ENCODE data around the gene OGFOD3. TPM values are rescaled to one million over a fixed set of nuclear protein-coding genes. Genes with fewer than 3 reads are reported as not detected.

OGFOD3 gene
- total RNA-seq, 1 experiment from 2014 or later, result 26.6 TPM

DNA sequence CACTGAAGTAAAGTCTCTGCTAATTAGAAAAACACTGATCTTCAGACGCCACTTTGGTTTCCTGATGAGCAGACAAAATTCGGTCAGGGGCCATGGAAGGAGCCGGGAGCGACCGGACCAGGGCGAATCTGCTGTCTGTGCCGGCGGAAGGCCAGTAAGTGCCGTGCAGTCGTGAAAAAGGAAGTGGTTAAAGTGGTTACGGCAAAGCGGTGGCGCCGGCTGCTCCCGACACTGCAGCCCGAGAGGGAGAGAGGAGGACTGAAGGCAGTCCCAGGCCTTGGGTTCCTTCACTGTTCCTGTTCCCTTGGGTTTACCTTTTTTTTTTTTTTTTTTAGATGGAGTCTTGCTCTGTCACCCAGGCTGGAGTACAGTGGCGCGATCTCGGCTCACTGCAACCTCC lies 17.6 kb downstream of the OGFOD3 start:
- Histone ChIP-seq H2AFZ (no peak overlapping the region), H3K9me2 (ENCODE audit: insufficient read depth) (no peaks in the 10 kb centered on the region), H3K36me3 (ENCODE audit: low read depth) (no peaks in the 10 kb centered on the region), H4K20me1 (ENCODE audit: insufficient read depth) (no peaks in the 10 kb centered on the region; the same call in 1 of the 2 replicates), H3K4me2 (no peak overlapping the region), H3F3A (ENCODE audit: insufficient read depth, low read depth) (no peaks in the 10 kb centered on the region), H3K9me3 (ENCODE audit: insufficient read depth, low read depth) (no peaks in the 10 kb centered on the region), H3K27ac (no peak overlapping the region), H3K4me3 (no peak overlapping the region), H3K79me2 (ENCODE audit: low read depth) (no peaks in the 10 kb centered on the region), H3K4me1 (replicated peaks; ENCODE audit: insufficient read depth) (no peaks in the 10 kb centered on the region), H3K27me3 (ENCODE audit: insufficient read depth, low read depth) (no peaks in the 10 kb centered on the region)
- DNase-seq, result no peak
- TF ChIP-seq, protein P1, sequence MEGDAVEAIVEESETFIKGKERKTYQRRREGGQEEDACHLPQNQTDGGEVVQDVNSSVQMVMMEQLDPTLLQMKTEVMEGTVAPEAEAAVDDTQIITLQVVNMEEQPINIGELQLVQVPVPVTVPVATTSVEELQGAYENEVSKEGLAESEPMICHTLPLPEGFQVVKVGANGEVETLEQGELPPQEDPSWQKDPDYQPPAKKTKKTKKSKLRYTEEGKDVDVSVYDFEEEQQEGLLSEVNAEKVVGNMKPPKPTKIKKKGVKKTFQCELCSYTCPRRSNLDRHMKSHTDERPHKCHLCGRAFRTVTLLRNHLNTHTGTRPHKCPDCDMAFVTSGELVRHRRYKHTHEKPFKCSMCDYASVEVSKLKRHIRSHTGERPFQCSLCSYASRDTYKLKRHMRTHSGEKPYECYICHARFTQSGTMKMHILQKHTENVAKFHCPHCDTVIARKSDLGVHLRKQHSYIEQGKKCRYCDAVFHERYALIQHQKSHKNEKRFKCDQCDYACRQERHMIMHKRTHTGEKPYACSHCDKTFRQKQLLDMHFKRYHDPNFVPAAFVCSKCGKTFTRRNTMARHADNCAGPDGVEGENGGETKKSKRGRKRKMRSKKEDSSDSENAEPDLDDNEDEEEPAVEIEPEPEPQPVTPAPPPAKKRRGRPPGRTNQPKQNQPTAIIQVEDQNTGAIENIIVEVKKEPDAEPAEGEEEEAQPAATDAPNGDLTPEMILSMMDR (conservative IDR thresholded peaks at IDR 0.05), result no peak
- TF ChIP-seq EZH2 (IDR thresholded peaks at IDR 0.05; ENCODE audit: low read depth), result no peak
- ChIA-PET CTCF (no interaction called here), POLR2A (ENCODE audit: unreplicated experiment) (no interaction called here)
- intact Hi-C loops (cut with micrococcal nuclease; ENCODE audit: unreplicated experiment), result no loop called here
- BruUV-seq (replicated peaks), result no TSS peak

DNA sequence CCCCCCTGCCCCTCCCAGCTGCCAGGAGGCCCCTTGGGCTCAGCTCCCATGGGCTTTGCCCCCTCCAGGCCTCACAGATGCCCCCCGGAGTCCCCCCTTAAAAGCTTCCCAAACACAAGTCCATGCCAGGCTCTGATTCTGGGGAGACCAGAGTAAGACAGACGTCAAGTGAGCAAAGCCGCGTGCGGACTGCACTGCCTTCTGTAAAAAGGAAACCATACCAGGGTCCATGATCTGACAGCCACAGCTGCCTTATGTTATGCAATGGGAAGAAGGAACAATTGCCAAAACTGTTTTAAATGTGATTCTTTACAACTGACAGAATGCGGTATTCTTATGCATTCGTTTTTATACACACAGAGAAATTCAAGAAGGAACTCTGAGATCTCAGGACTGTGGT lies 18.2 kb downstream of the OGFOD3 start:
- TF ChIP-seq, protein P1 (conservative IDR thresholded peaks at IDR 0.05), result no peak
- no peak for TF ChIP-seq EZH2 (IDR thresholded peaks at IDR 0.05; ENCODE audit: low read depth)
- no TSS peak for BruUV-seq (replicated peaks)
- ChIA-PET CTCF (no interaction called here), POLR2A (ENCODE audit: unreplicated experiment) (no interaction called here)
- Histone ChIP-seq H3K4me3 (no peak overlapping the region), H3K4me1 (replicated peaks; ENCODE audit: insufficient read depth) (no peaks in the 10 kb centered on the region), H4K20me1 (ENCODE audit: insufficient read depth) (no peaks in the 10 kb centered on the region; the same call in 1 of the 2 replicates), H3K27ac (no peak overlapping the region), H3K27me3 (ENCODE audit: insufficient read depth, low read depth) (no peaks in the 10 kb centered on the region), H3K79me2 (ENCODE audit: low read depth) (no peaks in the 10 kb centered on the region), H3K4me2 (no peak overlapping the region), H3K9me3 (ENCODE audit: insufficient read depth, low read depth) (no peaks in the 10 kb centered on the region), H3F3A (ENCODE audit: insufficient read depth, low read depth) (no peaks in the 10 kb centered on the region), H2AFZ (no peak overlapping the region), H3K36me3 (ENCODE audit: low read depth) (no peaks in the 10 kb centered on the region), H3K9me2 (ENCODE audit: insufficient read depth) (no peaks in the 10 kb centered on the region)
- DNase-seq, result no peak
- intact Hi-C loops (cut with micrococcal nuclease; ENCODE audit: unreplicated experiment), result no loop called here

- intact Hi-C loops (cut with micrococcal nuclease; ENCODE audit: unreplicated experiment), result no loop called here
- Histone ChIP-seq H4K20me1 (ENCODE audit: insufficient read depth) (no peaks in the 10 kb centered on the region; the same call in 1 of the 2 replicates), H3K79me2 (ENCODE audit: low read depth) (no peaks in the 10 kb centered on the region), H3K4me3 (no peak overlapping the region), H3K27me3 (ENCODE audit: insufficient read depth, low read depth) (no peaks in the 10 kb centered on the region), H3K27ac (no peak overlapping the region), H3K4me2 (no peak overlapping the region), H2AFZ (no peak overlapping the region), H3F3A (ENCODE audit: insufficient read depth, low read depth) (no peaks in the 10 kb centered on the region), H3K9me3 (ENCODE audit: insufficient read depth, low read depth) (no peaks in the 10 kb centered on the region), H3K9me2 (ENCODE audit: insufficient read depth) (no peaks in the 10 kb centered on the region), H3K4me1 (replicated peaks; ENCODE audit: insufficient read depth) (no peaks in the 10 kb centered on the region), H3K36me3 (ENCODE audit: low read depth) (no peaks in the 10 kb centered on the region)
- no TSS peak for BruUV-seq (replicated peaks)
- TF ChIP-seq, protein P1 (conservative IDR thresholded peaks at IDR 0.05), result no peak
- no peak for TF ChIP-seq EZH2 (IDR thresholded peaks at IDR 0.05; ENCODE audit: low read depth)
- POLR2A ChIA-PET (ENCODE audit: unreplicated experiment), result no interaction called here
- DNase-seq, result no peak
- CTCF ChIA-PET, result no interaction called here
These were observed 18.7 kb downstream of the OGFOD3 start for GRCh38 chr17:82399601-82400101.

Measured in PC-9 (cell line).